T-helper 1 cell (primary cell): Measurements from ENCODE around the gene ZBTB12.

ENCODE experiments used
- DNase-seq, 5 donors: peaks; one replicate each; pipeline ENCODE4 v3.0.0-alpha.2; 2012 to 2020

Gene ZBTB12

GRCh38 chr6:31896856-31897611 is 4.9 kb downstream of the ZBTB12 start:
- DNase-seq, result peak in 1 of 5 donors; percentile 14

GRCh38 chr6:31896493-31896855 is 5.4 kb downstream of the ZBTB12 start:
- no peak for DNase-seq

GRCh38 chr6:31892821-31893220 is 9.1 kb downstream of the ZBTB12 start:
- DNase-seq, result no peak

- no peak for DNase-seq
Measured at GRCh38 chr6:31889331-31889972, 12.4 kb downstream of the ZBTB12 start.

- peak in 3 of 5 donors; percentile 23 to 49 (median 31) for DNase-seq
Measured at GRCh38 chr6:31888276-31889258, 13.3 kb downstream of the ZBTB12 start.

- no peak for DNase-seq
Measured at GRCh38 chr6:31887173-31888007, 14.5 kb downstream of the ZBTB12 start.

GRCh38 chr6:31886541-31886991 is 15.3 kb downstream of the ZBTB12 start:
- no peak for DNase-seq

GRCh38 chr6:31884528-31885035 is 17.3 kb downstream of the ZBTB12 start:
- DNase-seq, result no peak

GRCh38 chr6:31883676-31884075 is 18.2 kb downstream of the ZBTB12 start:
- no peak for DNase-seq

GRCh38 chr6:31882344-31882743 is 19.5 kb downstream of the ZBTB12 start:
- DNase-seq, result no peak

- DNase-seq, result no peak
Measured at GRCh38 chr6:31881136-31881859, 20.6 kb downstream of the ZBTB12 start.

GRCh38 chr6:31880616-31881015 is 21.3 kb downstream of the ZBTB12 start:
- no peak for DNase-seq

GRCh38 chr6:31879901-31880300 is 22.0 kb downstream of the ZBTB12 start:
- no peak for DNase-seq

- DNase-seq, result no peak
Measured at GRCh38 chr6:31879143-31879542, 22.7 kb downstream of the ZBTB12 start.

- DNase-seq, result no peak
Measured at GRCh38 chr6:31878726-31879125, 23.2 kb downstream of the ZBTB12 start, which contains the start of gene SLC44A4. TSS of gene SLC44A4 (minus strand) at chr6:31878997. CDS start at chr6:31878980, 17 bp downstream.

- no peak for DNase-seq
Measured at GRCh38 chr6:31878222-31878621, 23.7 kb downstream of the ZBTB12 start.

GRCh38 chr6:31877651-31878161 is 24.2 kb downstream of the ZBTB12 start:
- DNase-seq, result no peak

GRCh38 chr6:31877125-31877650 is 24.7 kb downstream of the ZBTB12 start:
- DNase-seq, result no peak

GRCh38 chr6:31876357-31876756 is 25.5 kb downstream of the ZBTB12 start:
- no peak for DNase-seq

- no peak for DNase-seq
Measured at GRCh38 chr6:31875877-31876276, 26.0 kb downstream of the ZBTB12 start.
